Psoas muscle (tissue), 8 donors: ENCODE data around the gene PALD1. TPM values are rescaled to one million over a fixed set of nuclear protein-coding genes. Genes with fewer than 3 reads are reported as not detected.
"Not testable (repeated sequence)": the region's sequence is repeated elsewhere in the genome, so short reads cannot be mapped to it uniquely, and the experiment has no call there.

Source experiments
- ATAC-seq, 4 donors: fragments of 200-7000 bp; cut with Tn5 transposase; one replicate each; pipeline ENCODE4 v1.9.1; 2020; ENCODE audit warnings: moderate library complexity in 3 of 4, mild to moderate bottlenecking in 2 of 4
- DNase-seq, 2 donors: peaks; one replicate each; pipeline ENCODE4 v3.0.0-alpha.2; 2020
- H3K27ac ChIP-seq: fragments of 200-600 bp; one replicate; pipeline ENCODE4 v1.8.0; 2022
- H3K27me3 ChIP-seq, 3 donors: fragments of 200-600 bp in 1 of 3; one replicate each; pipeline versions ENCODE4 v1.6.1 to v1.8.0; 2013 to 2022; ENCODE audit warnings: low read length in 2 of 3, mild to moderate bottlenecking in 2 of 3, moderate library complexity in 1 of 3; ENCODE audit not compliant: insufficient read depth in 3 of 3
- H3K36me3 ChIP-seq, 2 donors: fragments of 200-600 bp in 1 of 2; one replicate each; pipeline versions ENCODE4 v1.6.1 to v1.8.0; 2013 to 2022; ENCODE audit warnings: low read depth in 1 of 2, mild to moderate bottlenecking in 1 of 2, moderate library complexity in 1 of 2; ENCODE audit not compliant: insufficient read depth in 1 of 2
- H3K4me1 ChIP-seq: fragments of 200-600 bp; one replicate; pipeline ENCODE4 v1.8.0; 2022
- H3K4me3 ChIP-seq: fragments of 200-600 bp; one replicate; pipeline ENCODE4 v1.8.0; 2022; ENCODE audit warnings: mild to moderate bottlenecking
- H3K9me3 ChIP-seq: fragments of 200-600 bp; one replicate; pipeline ENCODE4 v1.8.0; 2022
- CTCF ChIP-seq: fragments of 200-600 bp; IDR thresholded peaks from one replicate; pipeline ENCODE4 v1.8.0; 2022; ENCODE audit warnings: antibody characterized with exemption
- WGBS, 3 donors: extraction: QIAGEN DNeasy Blood & Tissue Kit; methylation state at CpG; one replicate each; pipeline versions ENCODE4 v1.1.6 to v1.1.7; 2013; 5-methylcytosine and 5-hydroxymethylcytosine counted together
- intact Hi-C, 2 donors: fragments of 100-400 bp; cut with DNase I; formaldehyde crosslinking; loops; one replicate each; pipeline versions ENCODE4 v1.11.0 to v1.14.2; 2022
- polyA plus RNA-seq, 3 donors: library from polyadenylated mRNA; stranded (reverse); fragments of 200-250 nt; gene quantifications; one replicate each; pipeline ENCODE4 v1.2.3, GENCODE V29; 2013
- total RNA-seq, 4 donors: library from RNA; stranded (reverse); fragmentation: NEBNext Ultra II Directional in 2 of 4; extraction: Animal tissue kit (Norgen Biotek cat#: 25700) in 2 of 4; gene quantifications; one replicate each; pipeline versions ENCODE4 v1.2.1 to v1.2.4, GENCODE V29; 2021 to 2023
- donor health status: healthy with polysubstance abuse.
- donor health status: DM: no; HTN: no; CAD: no; lungs with moderate emphysema.
- donor health status: Bipolar disorder and iron deficiency.
- donor health status: healthy.
- donor health status: DM: yes; HTN: yes; CAD: no.
- donor health status: DM: no; HTN: no; CAD: no.
- donor health status: DM: no; HTN: no; CAD: no.
- donor health status: DM: yes; HTN: yes; CAD: no.

The PALD1 gene
- total and polyA plus RNA-seq, 7 donors: 1.0 to 4.0 (median 2.8) TPM

- Histone ChIP-seq H3K36me3 (no peaks in the 10 kb centered on the region), H3K4me3 (no peak overlapping the region), H3K27me3 (no peaks in the 10 kb centered on the region), H3K4me1 (no peaks in the 10 kb centered on the region), H3K9me3 (no peaks in the 10 kb centered on the region), H3K27ac (no peak overlapping the region)
- intact Hi-C loops: no loop called here
- WGBS, 3 donors: 63 to 82% (median 68%) methylated on average over 2 of the region's 2 CpGs
- no peak for TF ChIP-seq CTCF
- no peak for DNase-seq
- ATAC-seq: no peak
These were observed 135.4 kb downstream of the PALD1 start for GRCh38 chr10:70613941-70614340.

DNA sequence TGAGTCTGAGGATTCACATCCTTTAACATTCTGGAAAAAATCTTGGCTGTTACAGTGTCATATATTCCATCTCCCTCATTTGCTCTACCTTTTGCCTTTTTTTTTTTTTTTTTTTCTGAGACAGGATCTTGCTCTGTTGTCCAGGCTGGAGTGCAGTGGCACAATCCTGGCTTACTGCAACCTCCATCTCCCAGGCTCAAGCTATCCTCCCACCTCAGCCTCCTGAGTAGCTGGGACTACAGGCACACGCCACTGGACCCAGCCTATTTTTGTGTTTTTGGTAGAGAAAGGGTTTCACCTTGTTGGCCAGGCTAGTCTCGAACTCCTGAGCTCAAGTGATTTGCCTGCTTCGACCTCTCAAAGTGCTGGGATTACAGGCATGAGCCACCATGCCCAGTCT, 135.8 kb downstream of the PALD1 start:
- DNase-seq, H3K27me3 ChIP-seq, H3K36me3 ChIP-seq, H3K4me3 ChIP-seq, intact Hi-C loops, H3K9me3 ChIP-seq, H3K27ac ChIP-seq, H3K4me1 ChIP-seq, ATAC-seq: not testable (repeated sequence)
- 94 to 95% (median 95%) methylated on average over 3 of the region's 3 CpGs for WGBS, 3 donors

DNA sequence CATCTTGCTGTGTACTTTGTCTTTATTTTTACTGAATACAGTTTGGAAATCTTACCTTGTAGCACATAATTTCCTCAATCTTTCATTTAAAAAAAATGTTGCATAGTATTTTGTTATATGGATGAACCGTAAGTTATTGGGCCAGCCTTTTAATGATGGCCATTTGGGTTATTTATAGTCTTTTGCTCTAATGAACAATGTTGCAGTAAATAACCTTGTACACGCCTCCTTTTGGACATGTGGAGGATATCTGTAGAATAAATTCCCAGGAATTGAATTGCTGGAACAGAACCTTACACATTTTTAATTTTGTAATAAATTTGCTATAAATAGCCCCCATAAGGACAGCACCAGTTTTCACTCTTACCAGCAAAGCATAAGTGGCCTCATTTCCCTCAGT, 136.6 kb downstream of the PALD1 start:
- intact Hi-C loops: no loop called here
- Histone ChIP-seq H3K36me3 (no peaks in the 10 kb centered on the region), H3K9me3 (peaks cover 4% of the 10 kb centered on the region), H3K27ac (no peak overlapping the region), H3K4me3 (no peak overlapping the region), H3K27me3 (no peaks in the 10 kb centered on the region), H3K4me1 (no peaks in the 10 kb centered on the region)
- TF ChIP-seq CTCF: no peak
- 85 to 93% (median 90%) methylated on average over 2 of the region's 2 CpGs for WGBS, 3 donors
- no peak for DNase-seq
- ATAC-seq: no peak

DNA sequence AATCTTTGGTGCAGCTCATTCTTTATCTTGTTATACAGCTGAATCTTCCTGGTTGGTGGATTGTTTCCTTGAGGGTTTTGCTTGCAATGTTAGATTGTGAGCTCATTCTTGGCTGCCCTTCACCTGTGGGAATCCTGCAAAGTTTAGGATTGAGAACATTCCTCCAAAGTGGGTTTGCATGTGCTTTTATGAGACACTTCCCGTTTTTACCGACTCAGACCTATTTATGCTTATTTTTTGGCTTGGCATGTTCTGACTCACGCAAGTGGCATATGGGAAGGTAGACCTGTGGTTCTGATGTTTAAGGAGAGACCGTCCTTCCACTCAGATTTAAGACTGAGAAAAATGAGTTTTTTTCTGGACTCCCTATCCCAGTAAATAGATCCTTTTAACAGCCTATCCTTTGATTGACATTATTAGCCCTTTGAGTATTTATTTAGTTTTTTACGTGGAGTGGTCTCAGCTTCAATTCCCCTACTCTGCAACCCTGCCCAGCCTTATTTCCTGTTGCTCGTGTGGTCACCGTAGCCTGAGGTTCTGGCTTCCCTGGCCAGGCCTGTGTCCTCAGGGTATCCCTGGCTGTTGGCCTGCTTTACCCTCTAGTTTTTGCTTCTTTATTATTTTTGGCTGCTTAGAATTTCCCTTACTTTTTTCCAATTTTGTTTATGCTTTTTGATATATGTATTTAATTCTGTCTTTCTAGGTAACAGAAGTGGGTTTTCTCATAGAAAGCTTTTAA, 137.4 kb downstream of the PALD1 start:
- H3K4me3 ChIP-seq: no peak overlapping the region
- H3K27me3 ChIP-seq: no peaks in the 10 kb centered on the region
- no peak for ATAC-seq
- H3K27ac ChIP-seq: no peak overlapping the region
- no peaks in the 10 kb centered on the region for H3K4me1 ChIP-seq
- peaks cover 6% of the 10 kb centered on the region for H3K9me3 ChIP-seq
- no peak for DNase-seq
- intact Hi-C loops: no loop called here
- no peak for TF ChIP-seq CTCF
- no peaks in the 10 kb centered on the region for H3K36me3 ChIP-seq
- WGBS, 3 donors: 72 to 77% (median 76%) methylated on average over 7 of the region's 7 CpGs

DNA sequence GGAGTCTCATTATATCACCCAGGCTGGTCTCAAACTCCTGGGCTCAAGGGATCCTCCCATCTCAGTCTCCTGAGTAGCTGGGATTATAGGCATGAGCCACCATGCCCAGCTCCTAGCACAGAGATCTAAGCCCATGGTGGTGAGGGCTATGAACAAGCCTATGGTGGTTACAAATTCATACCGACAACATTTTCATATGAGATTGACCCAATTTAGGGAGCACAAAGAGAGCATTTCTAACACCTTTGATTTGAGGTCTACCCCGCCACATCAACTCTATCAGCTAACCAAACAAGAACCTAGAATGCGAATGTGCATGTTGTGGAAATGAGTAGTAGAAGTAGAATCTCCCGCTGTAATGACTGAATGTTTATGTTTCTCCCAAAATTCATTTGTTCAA, 138.2 kb downstream of the PALD1 start:
- Histone ChIP-seq H3K4me3 (no peak overlapping the region), H3K9me3 (peaks cover 6% of the 10 kb centered on the region), H3K36me3 (no peaks in the 10 kb centered on the region), H3K27ac (no peak overlapping the region), H3K4me1 (no peaks in the 10 kb centered on the region), H3K27me3 (no peaks in the 10 kb centered on the region)
- intact Hi-C loops: no loop called here
- no peak for ATAC-seq
- no peak for TF ChIP-seq CTCF
- 95 to 98% (median 97%) methylated on average over 4 of the region's 4 CpGs for WGBS, 3 donors
- no peak for DNase-seq

Other genes starting within 250 kb of the PALD1 start
- 100 to 1,000 TPM in 3 of 4 donors, 10 to 100 TPM in 1; 95.3 to 131 (median 114) TPM for gene PPA1, start 245.3 kb upstream of the PALD1 start, total RNA-seq
- gene PPA1, start 245.3 kb upstream of the PALD1 start, polyA plus RNA-seq: 100 to 1,000 TPM; 144 to 211 (median 159) TPM
- not detected for gene NPFFR1, start 194.8 kb upstream of the PALD1 start, total RNA-seq
- under 1 TPM in 2 of 3 donors, not detected in 1; under 0.01 to 0.01 TPM for gene NPFFR1, start 194.8 kb upstream of the PALD1 start, polyA plus RNA-seq
- gene LRRC20, start 96.1 kb upstream of the PALD1 start, total RNA-seq: 100 to 1,000 TPM in 3 of 4 donors, 10 to 100 TPM in 1; 66.1 to 143 (median 140) TPM
- 100 to 1,000 TPM in 1 of 3 donors, 10 to 100 TPM in 2; 26.4 to 153 (median 67.2) TPM for gene LRRC20, start 96.1 kb upstream of the PALD1 start, polyA plus RNA-seq
- gene EIF4EBP2, start 74.6 kb upstream of the PALD1 start, total RNA-seq: 10 to 100 TPM; 41.3 to 75.0 (median 62.0) TPM
- gene EIF4EBP2, start 74.6 kb upstream of the PALD1 start, polyA plus RNA-seq: 10 to 100 TPM; 13.0 to 76.6 (median 33.8) TPM
- not detected for gene NODAL, start 37.1 kb upstream of the PALD1 start, total RNA-seq
- gene NODAL, start 37.1 kb upstream of the PALD1 start, polyA plus RNA-seq: under 1 TPM in 2 of 3 donors, not detected in 1; 0.08 to 0.10 TPM
- gene PRF1, start 124.0 kb downstream of the PALD1 start, total RNA-seq: 1 to 10 TPM; 1.6 to 3.4 (median 1.8) TPM
- under 1 TPM; 0.33 to 0.72 (median 0.43) TPM for gene PRF1, start 124.0 kb downstream of the PALD1 start, polyA plus RNA-seq
- gene ADAMTS14, start 193.7 kb downstream of the PALD1 start, total RNA-seq: under 1 TPM in 2 of 4 donors, not detected in 2; 0.05 to 0.06 TPM
- under 1 TPM in 2 of 3 donors, not detected in 1; 0.03 to 0.18 TPM for gene ADAMTS14, start 193.7 kb downstream of the PALD1 start, polyA plus RNA-seq